HG02938 (cell line): Measurements from ENCODE around the gene PELO.
A peak's percentile ranks its signal among the peaks of the same experiment; 100 is the strongest.

Source experiments
- ATAC-seq: cut with Tn5 transposase; IDR thresholded peaks from one replicate; pipeline ENCODE4 v1.9.1; 2021; ENCODE audit warnings: mild to moderate bottlenecking, moderate library complexity; ENCODE audit not compliant: unreplicated experiment

The PELO gene

DNA sequence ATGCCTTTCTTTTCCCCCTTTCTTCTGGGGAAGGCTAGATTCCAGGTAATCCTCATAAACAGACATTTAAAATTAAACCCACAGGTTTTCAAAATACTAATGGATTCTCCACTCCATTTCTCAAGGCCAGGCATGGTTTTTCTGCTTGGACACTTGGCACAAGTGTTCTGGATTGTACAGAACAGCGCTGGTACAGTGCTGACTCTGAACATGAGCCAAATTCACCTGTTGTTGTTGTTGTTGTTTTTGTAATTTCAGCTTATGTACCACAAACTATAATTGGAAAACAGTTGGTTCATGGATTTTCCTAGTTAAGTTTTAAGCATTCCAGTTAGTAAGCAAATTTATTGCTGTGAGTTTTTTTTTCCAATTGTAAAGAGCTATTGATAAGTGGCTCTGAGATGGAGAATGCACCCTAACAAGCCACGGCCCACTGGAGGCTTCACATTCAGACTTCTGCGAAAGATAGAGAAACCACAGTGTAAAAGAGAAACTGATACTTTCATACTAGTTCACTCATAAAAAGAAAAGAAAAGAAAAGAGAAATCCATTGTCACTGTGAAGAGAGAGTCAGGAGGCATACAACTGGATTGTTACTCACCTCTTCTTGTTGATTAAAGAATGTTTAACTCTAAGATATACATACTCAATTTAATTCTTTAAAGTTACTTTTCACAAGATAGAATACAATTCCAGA is 16.2 kb upstream of the PELO start:
- ATAC-seq: peak; percentile 98

DNA sequence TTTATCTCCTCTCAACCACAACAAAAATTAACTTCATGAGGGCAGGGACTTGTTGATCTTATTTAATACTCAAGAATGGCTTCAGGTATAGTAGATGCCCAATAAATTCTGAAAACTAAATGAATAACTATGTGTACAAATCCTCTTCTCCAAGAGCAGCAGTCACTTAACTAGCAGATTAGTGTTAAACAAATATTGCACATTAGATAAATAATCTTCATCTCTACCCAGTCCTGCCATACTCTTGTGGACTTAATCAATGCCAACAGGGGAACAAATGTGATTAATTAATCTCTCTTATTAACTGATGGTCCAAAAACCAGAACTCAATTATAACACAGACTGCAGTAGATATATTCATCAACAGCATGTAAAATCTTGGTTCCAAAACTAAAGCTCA is 15.0 kb upstream of the PELO start:
- no peak for ATAC-seq

DNA sequence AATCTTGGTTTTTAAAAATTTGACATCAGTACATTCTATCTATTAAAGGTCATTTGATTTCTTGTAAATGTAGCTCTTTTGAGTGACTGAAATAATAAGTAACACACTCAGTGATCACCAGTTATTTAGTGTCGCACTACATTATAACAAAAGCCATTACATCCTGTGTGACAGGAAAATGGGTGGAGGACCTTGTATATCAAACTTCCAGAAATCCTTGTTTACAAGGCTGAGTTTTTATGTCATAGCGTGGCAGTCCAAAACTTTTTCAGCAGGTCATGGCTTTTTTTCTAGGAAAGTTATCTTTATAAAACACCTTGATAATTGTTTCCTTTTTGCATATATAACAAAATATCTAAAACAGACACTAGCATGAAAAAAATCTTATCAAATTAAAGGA is 14.4 kb upstream of the PELO start:
- ATAC-seq: no peak

DNA sequence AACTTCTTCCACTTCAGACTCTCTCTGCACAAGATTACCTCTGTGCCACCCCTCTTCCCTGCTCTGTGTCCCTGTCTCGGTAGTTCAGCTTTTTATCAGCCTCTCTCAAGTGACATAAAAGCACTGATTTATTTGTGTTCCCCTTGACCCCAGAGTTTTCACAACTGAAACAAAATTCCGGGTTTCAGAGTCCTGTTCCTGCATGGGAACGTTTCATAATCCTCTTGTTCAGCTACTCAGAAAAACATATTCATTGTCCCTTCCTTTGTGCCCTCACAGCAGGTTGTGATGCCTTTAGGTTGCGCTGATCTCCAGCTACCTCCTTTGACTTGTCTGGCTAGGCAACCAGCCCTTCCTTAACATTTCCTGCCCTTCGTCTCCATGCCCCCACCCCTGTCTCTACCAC is 13.7 kb upstream of the PELO start:
- ATAC-seq: no peak

DNA sequence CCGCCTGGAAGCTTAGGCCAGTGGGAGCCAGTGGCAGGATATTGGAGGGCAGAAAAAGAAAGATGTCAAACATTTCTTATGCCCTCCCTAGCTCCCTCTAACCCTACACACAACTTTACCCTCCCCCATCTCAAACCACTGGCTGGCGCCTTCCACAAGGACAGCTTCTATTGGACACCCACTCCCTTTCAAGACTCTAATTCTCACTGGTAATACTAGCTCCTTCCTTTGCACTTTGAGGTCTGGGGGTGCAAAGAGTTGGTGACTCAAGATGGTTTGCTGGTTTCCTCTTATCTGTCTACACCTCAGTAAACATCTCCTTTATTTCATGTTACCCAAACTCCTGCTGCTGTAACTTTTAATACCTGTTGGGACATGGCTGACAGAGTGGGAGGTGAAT is 11.6 kb upstream of the PELO start:
- no peak for ATAC-seq

DNA sequence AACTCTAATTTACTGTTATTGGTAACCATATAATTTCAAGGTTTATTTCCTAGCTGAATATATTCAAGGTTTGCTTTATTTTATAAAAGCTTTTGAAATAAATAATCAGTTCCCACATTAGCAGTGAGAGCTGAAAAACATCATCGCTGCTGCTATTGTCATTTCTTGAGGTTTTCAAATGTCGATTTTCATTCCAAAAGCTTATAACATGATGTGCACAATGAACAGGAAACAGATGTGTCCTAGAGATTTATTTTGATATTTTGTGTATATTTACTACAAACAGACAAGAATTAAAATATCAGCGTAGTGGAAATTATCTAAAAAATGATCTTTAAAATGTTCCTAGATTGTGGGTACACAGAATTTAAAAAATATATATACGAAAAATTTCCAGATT is 10.5 kb upstream of the PELO start:
- ATAC-seq: no peak

DNA sequence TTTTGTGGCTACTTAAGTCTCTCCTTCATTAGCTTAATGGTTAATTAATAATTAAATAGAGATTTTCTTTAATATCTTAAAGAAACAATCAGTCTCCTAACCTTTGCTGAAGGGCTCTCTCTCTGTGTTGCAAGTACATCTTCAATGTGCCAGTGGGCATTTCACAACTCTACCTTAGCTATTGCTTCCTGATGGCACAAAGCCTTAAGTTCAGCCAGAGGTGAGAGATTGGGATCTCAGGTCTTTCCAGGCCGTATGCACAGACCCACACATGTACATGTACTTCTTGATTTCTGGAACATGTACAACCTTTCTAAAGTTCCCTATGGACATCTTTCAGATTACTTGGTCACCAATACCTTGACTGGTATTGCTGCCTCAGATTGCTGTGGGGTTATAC is 8.9 kb upstream of the PELO start:
- ATAC-seq: no peak

DNA sequence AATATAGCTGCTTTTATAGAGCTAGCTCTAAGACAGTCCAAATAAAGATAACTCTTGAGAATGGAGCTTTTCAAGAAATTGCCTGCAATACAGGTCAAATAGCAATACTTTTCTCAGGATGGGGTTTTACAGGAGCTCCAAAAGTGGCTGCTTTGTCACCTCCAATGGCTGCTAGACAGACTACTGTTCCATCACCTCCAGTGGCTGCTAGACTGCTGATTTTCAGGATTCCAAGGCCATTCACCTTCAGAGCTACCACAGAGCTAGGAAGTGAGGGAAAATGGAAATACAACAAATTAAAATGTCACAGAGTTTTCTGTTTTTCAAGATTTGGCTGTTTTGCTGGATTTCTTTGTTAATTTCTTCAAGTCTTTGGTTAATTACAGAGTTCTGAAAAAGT is 8.5 kb upstream of the PELO start:
- no peak for ATAC-seq

DNA sequence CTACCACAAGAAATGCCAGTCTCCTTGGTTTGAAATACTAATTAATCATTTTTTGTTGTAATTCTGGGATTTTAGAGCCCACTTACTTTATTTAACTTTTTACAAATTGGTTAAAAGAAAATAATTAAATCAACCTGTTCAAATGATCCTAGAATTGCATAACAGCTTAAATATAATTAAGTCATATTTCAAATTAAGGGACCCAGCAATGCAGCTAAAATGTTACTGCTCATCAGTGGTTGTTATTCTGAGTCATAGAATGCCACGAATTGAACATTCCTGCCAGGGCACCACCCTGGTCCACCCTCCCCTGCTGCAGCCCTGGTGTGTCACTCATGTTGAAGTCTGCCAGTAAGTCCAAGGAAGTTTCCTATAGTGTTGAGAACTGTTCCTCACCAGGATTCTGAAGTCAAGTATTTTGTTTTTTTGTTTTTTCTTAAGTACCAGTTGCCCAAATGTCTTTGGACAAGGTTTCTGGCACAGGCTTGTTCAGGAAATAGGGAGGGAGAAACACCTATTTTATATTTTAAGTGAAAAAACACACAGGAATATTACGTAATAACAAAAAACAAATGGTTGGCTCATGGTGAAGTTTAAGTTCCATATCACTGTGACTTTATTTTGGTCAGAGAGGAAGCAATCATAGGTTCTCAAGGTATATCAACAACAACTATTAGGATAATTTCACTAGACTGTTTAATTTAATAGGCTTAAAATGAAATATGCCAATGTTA is 4.3 kb upstream of the PELO start:
- no peak for ATAC-seq

DNA sequence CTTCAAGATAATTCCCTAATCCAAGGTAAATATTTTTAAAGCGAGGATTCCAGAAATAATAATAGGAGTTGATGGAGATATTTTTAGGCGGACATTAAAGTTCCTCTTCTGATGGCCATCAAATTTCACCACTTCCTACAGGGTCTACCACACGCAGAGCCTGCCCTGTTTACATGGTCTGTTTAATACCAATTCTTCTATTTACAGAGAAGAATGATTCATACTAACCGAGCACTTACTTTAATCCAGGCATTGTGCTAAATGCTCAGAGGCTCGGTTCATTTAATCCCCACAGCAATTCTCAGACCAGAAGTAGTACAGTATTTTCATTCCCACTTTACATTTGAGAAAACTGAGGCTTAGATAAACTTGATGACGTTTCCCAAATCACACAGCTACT is 3.0 kb upstream of the PELO start:
- ATAC-seq: no peak

DNA sequence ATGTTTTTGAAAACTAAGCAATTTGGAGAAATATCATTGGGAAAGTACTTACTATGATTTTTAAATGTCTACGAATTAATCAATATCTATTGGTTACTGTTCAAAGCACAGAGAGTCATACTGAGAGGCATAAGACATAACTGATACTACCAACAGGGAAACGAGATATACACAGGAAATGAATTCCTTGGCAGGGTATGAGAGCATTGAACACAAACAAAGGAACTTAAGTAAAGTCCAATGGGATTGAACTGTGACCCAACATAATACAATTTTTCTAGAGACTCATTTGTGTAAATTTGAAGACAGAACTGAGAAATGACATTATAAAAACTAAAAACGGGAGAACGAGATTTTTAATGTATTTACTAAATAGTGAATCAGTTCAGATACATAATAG is 1.3 kb upstream of the PELO start:
- no peak for ATAC-seq

DNA sequence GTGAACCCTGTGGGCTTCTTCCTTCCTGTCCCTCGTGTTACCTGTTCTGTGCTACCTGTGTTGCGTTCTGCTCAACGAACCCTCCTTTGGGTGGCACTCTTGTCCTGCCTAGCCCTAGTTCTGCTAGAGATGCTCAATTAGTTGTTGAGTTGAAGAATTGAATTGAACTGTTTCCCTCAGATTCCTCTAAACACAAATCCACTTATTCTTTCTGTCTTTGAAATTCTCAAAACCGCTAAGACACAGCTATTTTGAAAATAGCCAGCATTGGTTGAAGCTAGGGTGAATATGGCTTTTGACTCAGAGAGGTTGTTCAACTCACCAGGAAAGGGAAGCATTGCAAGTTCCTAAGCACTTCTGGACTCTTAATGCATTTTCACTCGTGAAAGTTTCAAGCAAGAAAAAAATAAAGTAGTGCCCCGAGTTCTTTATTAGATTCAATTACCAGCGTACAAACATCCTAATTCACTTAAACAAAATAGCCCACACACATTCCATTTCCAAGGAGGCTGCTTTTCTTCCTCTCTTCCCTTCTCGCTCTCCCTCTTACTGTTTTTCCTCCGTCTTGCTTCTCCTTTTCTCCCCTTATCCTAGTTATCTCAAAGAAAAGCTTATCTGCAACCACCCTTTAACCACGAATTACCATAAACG is 642 bp upstream of the PELO start:
- ATAC-seq: no peak

DNA sequence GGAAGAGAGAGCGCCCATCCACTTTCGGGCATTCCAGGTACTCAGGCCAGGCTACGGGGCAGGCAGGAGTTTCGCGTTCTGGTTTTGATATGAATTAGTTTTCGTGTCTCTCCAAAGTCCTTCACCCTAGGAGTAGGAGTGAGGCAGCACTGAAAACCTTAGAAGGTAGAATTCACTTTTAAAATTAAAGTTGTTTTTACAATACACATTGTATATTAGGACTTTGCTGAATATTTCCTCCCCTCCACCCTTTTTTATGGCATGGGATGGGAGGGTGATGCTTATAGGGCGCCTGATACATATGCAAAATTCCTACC is 747 bp downstream of the PELO start:
- no peak for ATAC-seq

DNA sequence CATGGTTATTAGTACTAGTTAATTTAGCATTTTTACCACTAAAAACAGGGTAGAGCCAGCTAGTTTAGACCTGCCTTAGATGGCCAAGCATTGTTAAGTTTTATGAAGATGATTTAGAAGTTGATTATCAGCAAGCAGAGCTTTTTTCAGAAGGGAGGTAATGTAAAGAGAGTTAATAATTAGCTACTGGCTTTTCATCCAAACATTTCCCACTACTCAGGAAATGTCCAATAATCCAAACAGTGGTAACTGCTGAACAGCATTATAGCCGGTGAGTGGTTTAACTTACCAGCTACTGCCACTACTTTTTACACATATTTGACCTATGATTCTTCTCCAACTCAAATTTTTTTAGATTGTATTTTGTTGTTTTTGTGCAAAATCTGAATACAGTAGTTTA is 1.7 kb downstream of the PELO start:
- ATAC-seq: no peak

DNA sequence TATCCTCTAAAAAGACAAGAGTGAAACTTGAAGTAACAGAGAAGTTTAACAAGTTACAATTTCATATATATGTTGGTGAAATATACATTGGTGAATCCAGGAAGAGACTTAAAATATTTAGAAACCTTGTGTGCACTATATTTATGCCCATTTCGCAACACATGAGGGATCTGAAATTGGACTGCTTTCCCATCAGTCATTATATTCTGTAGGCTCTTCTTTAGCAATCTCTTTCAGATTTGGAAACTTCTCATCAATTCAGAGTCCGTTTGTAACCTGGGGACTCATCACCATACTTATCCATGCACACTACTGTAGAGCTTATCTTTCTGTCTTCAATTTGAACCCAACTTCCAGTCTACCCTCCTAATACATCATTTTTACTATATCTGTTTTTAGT is 2.1 kb downstream of the PELO start:
- no peak for ATAC-seq

DNA sequence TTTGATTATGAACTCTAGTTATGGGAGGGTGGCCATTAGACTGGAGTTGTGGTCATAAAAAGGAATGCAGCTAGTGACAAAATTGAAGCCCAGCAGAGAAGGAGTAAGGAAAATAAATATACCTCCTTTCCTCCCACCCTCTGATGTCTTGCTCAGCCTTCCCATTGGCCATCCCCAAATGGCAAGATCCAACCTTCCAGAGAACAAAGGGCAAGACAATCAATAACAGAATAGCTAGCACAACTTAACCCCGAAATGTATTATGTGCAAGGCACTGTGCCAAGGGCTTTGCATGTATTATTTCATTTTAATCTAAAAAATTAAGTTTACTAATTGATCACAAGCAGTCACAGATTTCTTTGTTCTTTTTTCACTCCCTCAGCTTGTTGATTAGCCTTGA is 3.6 kb downstream of the PELO start:
- ATAC-seq: no peak

DNA sequence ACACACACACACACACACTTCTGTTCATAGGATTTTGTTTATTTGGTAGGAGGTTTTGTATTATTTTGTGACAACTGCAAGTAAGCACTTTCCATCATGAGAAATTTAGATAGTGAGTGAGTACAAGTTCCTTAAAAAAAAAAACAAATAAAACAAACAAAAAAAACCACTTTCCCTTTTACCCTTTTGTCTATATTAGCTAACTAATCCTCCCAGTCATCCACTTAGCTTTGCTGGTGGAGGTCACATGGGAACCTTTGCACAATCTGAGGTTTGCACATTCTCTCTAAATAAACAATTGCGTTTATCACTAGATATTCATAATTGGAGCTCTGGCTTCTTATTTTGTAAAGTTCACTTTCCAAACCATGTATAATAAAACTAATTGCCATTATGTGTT is 6.8 kb downstream of the PELO start:
- ATAC-seq: no peak

DNA sequence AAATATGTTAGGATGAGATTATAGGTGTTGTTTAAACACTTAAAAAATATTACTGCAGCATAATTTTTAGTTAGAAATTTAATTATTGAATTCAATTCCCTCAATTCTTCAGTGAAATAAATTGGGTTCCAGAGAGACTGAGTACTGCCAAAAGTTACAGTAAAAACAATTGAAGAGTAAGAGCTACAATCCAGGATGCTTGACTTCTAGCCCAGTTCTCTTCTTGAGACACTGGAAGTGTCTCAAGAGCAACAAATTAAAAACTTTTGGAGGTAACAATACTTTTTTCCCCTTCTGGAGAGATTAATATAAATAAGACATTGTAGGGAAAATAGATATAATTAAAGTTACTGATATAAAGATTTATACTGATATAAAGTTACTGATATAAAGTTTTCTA is 8.3 kb downstream of the PELO start:
- ATAC-seq: no peak

DNA sequence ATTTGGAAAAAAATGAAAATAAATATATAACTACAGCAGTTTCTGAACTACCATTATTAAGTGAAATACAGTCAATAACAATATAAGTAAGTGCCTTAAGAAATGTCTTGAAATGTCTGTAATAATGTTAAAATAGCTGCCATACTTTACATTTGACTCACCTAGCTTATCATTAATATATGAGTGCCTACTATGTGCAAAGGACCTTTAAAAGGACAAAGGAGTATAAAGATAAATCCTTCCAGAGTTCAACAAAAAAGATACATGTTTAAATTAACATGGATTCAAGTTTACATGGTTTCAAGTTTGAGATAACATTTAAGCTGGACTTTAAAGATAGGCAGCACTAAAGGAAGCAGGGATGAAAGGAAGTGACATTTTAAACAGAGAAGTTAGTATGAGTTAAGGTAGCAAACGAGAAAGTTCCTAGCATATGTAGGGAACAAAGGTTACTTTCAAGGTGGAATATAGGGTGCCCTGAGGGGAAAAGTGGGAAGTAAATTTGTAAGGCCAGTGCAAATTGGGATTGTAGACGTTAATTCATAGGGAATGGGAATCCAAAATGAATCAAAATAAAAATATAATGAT is 8.9 kb downstream of the PELO start:
- no peak for ATAC-seq

DNA sequence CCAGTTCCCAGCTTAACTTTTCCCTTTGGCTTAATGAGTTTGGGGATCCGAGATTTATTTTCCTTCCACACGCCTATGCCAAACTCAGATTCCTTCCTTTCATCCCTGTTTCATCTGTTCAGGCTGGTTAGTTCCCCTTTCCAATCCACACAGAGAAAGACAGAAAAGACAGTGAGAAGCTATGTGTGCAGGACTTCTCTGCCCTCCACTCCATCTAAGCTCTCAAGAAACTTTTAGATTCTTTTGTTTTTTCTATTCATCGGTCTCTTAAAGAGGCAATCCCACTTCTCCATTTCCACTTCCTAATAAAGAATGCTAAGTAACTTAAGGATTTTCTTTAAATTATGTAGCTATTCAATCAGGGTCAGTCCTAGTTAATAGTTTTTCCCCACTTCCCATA is 11.2 kb downstream of the PELO start:
- no peak for ATAC-seq

DNA sequence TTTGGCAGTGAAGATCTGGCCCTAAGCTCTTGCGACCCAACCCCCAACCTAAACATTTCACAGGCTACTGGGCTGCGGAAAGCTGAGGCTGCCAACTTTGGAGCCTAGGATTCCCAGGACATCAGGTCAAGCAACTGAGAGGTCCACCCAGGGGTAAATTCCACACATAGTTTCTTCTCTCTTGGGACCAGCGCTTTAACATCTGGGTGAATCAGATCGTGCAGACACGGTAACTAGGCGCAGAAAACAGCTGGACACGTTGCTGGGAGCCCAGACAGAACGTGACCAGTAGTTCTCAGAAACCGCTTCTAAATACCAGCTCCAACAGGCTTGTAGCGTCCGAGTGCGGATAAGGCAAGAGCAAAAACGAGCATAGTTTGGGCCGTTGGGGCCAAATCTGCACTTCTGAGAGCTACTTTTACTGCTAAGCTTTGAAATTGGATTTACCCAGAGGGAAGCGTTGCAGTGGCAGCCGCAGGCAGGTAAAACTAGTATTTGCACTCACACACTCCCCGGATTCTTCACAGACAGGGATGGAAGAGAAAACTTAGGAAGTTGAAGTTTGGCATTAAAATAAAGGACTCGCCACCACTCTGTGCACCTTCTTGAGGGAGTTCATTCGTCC is 11.8 kb downstream of the PELO start:
- ATAC-seq: peak; percentile 41

DNA sequence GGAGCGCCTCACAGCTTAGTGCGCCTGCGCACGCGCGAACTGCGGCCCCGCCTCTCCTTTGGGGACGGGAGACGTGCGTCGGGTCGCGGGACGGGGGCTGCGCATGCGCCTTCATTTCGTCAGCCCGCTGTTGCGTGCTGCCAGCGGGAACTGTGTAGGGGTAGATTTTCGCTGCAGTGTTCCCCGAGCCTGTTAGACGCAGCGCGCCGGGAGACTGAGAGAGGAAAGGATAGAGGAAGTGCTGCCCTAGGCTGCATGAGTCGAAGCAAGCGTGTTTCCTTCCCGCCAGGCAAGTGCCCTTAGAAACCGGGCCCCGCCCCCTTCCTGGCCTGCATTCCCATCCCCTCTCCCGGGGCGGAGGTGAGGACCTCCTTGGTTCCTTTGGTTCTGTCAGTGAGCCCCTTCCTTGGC is 12.3 kb downstream of the PELO start:
- ATAC-seq: peak; percentile 77
